HepG2 (cell line): Measurements from ENCODE around the gene COMMD10.

Source experiments
- CAMTA2 ChIP-seq: sonication (generic); formaldehyde crosslinking; IDR thresholded peaks from 2 replicates; pipeline ENCODE4 v1.4.0; 2020; ENCODE audit warnings: mild to moderate bottlenecking, missing genetic modification reagents, borderline replicate concordance
- CTCF ChIP-seq: sonication (generic); formaldehyde crosslinking; IDR thresholded peaks from 2 replicates; pipeline ENCODE4 v1.5.0; 2020; ENCODE audit warnings: mild to moderate bottlenecking, missing genetic modification reagents, moderate library complexity
- EZH2 ChIP-seq: conservative IDR thresholded peaks from 2 replicates; pipeline ENCODE4 v1.6.1; 2012; ENCODE audit warnings: mild to moderate bottlenecking, low read depth, low read length, moderate library complexity
- PAXIP1 ChIP-seq: sonication (generic); formaldehyde crosslinking; conservative IDR thresholded peaks from 2 replicates; pipeline ENCODE4 v1.4.0; 2020; ENCODE audit warnings: mild to moderate bottlenecking, missing genetic modification reagents, moderate library complexity
- SETDB1 ChIP-seq: sonication (generic); formaldehyde crosslinking; IDR thresholded peaks from 2 replicates; pipeline ENCODE4 v1.5.1; 2020; ENCODE audit warnings: missing genetic modification reagents, mild to moderate bottlenecking, borderline replicate concordance
- TFDP1 ChIP-seq: IDR thresholded peaks from 2 replicates; pipeline ENCODE4 v1.6.1; 2016; ENCODE audit warnings: missing compliant biosample characterization, missing genetic modification reagents, borderline replicate concordance
- THAP7 ChIP-seq: sonication (generic); formaldehyde crosslinking; IDR thresholded peaks from 2 replicates; pipeline ENCODE4 v1.8.1; 2023; ENCODE audit warnings: mild to moderate bottlenecking, missing genetic modification reagents
- USF2 ChIP-seq, 2 experiments: sonication (generic) in 1 of 2; formaldehyde crosslinking in 1 of 2; IDR thresholded peaks; 2 replicates each; pipeline versions ENCODE4 v1.5.1 to v1.6.1; 2011 to 2020; ENCODE audit warnings: borderline replicate concordance in 1 of 2, low read depth in 1 of 2, low read length in 1 of 2, mild to moderate bottlenecking in 1 of 2, missing genetic modification reagents in 1 of 2, moderate library complexity in 1 of 2
- ZBTB1 ChIP-seq: sonication (generic); formaldehyde crosslinking; IDR thresholded peaks from 2 replicates; pipeline ENCODE4 v1.4.0; 2020; ENCODE audit warnings: missing genetic modification reagents, borderline replicate concordance
- ZBTB20 ChIP-seq: sonication (generic); formaldehyde crosslinking; IDR thresholded peaks from 2 replicates; pipeline ENCODE4 v1.8.1; 2023; ENCODE audit warnings: missing genetic modification reagents, low read depth, mild to moderate bottlenecking, borderline replicate concordance
- ZNF326 ChIP-seq: sonication (generic); formaldehyde crosslinking; IDR thresholded peaks from 2 replicates; pipeline ENCODE4 v1.4.0; 2020; ENCODE audit warnings: missing genetic modification reagents, borderline replicate concordance
- ZNF629 ChIP-seq: sonication (generic); formaldehyde crosslinking; conservative IDR thresholded peaks from 2 replicates; pipeline ENCODE4 v1.5.0; 2020; ENCODE audit warnings: missing genetic modification reagents

GRCh38 chr5:116209166-116209565, 124.3 kb downstream of the COMMD10 start:
- no peak for TF ChIP-seq ZNF629 (CRISPR knock-in tag)
- TF ChIP-seq CTCF: no peak
- no peak for TF ChIP-seq ZNF326 (CRISPR knock-in tag)
- TF ChIP-seq PAXIP1: no peak
- no peak for TF ChIP-seq ZBTB20 (CRISPR knock-in tag)
- no peak for TF ChIP-seq ZBTB1 (CRISPR knock-in tag)
- TF ChIP-seq THAP7 (CRISPR knock-in tag): no peak
- TF ChIP-seq CAMTA2 (CRISPR knock-in tag): no peak
- TF ChIP-seq EZH2: no peak
- no peak for TF ChIP-seq USF2 (IDR thresholded peaks at IDR 0.05; ENCODE audit: low read depth, low read length)
- TF ChIP-seq USF2 (CRISPR knock-in tag; IDR thresholded peaks at IDR 0.05; ENCODE audit: borderline replicate concordance): no peak
- TF ChIP-seq SETDB1 (CRISPR knock-in tag): no peak
- TF ChIP-seq TFDP1 (CRISPR knock-in tag): no peak
